SHP77 treated with DMSO at 0.1 percent for 48 hours (cell line): ENCODE results near the gene ZNF367.
"Not testable (repeated sequence)": the region's sequence is repeated elsewhere in the genome, so short reads cannot be mapped to it uniquely, and the experiment has no call there.

Source experiments
- DNase-seq: peaks from one replicate; lab custom pipeline; 2025; lab: John Stamatoyannopoulos, UW

Gene ZNF367

DNA sequence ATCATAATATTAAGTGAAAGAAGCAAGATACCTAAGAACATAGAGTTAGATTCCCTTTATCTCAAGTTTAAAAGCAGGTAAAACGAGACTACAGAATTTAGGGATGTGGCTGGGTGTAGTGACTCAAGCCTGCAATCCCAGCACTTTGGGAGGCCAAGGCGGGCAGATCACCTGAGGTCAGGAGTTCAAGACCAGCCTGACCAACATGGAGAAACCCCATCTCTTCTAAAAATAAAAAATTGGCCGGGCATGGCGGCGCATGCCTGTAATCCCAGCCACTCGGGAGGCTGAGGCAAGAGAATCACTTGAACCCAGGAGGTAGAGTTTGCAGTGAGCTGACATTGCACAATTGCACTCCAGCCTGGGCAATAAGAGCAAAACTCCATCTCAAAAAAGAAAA, 56.1 kb downstream of the ZNF367 start:
- not testable (repeated sequence) for DNase-seq

DNA sequence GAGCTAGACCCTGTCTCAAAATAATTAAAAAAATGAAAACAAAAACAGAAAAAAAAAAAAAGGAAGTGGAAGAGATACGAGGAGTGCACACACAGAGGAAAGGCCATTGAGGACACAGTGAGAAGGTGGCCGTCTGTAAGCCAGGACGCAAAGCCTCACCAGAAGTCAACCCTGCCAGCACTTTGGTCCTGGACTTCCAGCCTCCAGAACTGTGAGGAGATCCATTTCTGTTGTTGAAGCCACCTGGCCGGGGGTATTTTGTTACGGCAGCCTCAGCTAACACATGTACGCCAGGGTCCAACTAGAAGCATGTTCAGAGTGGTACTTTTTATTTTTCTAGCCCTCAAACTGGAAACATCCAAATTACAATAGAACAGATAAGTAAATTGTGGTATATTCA, 56.5 kb downstream of the ZNF367 start:
- DNase-seq = no peak

DNA sequence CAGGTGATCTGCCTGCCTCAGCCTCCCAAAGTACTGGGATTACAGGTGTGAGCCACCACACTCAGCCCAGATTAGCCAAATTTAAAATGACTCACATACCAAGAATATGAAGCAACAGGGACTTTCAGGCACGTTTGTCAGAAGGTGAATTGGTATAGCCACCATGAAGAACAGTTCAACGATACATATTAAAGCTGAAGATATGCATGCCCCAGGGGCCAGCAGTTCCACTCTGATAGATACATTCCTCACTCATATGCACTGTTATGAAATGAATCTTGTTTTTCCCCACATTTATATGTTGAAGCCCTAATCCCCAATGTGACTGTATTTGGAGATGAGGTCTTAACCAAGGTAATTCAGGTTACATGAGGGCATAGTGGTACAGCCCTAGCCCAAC, 57.2 kb downstream of the ZNF367 start:
- no peak for DNase-seq

DNA sequence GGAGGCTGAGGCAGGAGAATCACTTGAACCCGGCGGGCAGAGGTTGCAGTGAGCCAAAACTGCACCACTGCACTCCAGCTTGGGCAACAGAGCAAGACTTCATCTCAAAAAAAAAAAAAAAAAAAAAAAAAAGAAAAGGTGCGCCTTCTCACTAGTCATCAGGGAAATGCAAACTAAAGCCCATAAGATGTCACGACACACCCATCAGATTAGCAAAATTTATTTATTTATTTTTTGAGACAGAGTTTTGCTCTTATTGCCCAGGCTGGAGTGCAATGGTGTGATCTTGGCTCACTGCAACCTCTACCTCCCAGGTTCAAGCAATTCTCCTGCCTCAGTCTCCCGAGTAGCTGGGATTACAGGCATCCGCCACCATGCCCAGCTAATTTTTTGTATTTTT, 57.6 kb downstream of the ZNF367 start:
- DNase-seq = not testable (repeated sequence)

DNA sequence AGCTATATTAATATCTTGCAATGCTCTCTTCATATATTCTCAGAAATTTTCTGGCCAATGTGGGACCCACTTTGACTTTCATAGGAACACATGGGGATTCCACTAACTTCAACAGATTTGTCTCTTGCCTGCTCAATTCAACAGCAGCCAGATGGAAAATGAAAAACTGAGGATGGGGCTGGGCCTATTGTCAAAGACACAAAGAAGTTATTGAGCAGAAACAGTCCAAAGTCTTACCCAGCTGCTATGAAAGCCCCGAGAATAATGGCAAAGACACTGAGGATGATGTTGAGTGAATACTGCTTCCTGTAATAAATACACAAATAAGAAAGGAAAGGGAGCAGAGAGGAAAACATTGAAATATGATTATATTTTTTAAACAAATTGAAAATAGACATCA, 67.3 kb downstream of the ZNF367 start:
- no peak for DNase-seq

DNA sequence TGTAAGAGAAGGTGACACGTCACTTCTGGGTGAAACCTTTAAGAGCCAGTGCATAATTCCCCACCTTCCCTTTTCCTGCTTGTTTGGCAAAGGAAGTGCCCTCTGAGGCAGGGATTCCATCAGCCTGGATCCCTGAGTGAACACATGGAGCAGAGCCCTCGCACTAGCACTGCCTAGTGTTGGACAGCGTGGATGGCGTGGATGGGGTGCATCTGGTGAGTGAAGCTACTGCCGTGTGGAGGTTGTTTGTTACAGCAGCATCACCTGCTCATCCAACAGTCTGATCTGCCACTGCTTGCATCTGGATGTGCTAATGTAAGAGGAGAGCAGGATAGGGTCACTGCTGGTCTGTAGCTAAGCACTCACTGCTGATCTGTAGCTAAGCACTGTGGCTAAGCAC, 69.9 kb downstream of the ZNF367 start:
- DNase-seq = no peak

DNA sequence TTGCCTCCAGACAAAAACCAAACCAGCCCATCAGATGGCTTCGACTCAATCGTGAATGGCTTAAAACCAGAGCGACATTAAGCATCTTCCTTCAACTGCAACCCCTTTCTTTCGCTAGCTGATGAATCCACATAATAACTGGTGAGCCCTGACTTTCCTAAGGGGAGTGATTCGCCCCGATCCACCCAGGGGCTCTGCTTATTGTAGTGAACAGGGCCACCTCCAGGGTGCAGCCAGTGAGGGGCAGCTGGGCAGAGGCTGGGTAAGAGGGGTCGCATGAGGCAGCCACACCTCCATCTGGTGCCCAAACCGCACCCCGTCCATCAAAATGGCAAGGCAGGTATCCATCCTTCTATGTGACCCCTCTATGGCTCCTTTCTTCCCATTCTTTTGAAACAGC, 72.6 kb downstream of the ZNF367 start:
- no peak for DNase-seq

DNA sequence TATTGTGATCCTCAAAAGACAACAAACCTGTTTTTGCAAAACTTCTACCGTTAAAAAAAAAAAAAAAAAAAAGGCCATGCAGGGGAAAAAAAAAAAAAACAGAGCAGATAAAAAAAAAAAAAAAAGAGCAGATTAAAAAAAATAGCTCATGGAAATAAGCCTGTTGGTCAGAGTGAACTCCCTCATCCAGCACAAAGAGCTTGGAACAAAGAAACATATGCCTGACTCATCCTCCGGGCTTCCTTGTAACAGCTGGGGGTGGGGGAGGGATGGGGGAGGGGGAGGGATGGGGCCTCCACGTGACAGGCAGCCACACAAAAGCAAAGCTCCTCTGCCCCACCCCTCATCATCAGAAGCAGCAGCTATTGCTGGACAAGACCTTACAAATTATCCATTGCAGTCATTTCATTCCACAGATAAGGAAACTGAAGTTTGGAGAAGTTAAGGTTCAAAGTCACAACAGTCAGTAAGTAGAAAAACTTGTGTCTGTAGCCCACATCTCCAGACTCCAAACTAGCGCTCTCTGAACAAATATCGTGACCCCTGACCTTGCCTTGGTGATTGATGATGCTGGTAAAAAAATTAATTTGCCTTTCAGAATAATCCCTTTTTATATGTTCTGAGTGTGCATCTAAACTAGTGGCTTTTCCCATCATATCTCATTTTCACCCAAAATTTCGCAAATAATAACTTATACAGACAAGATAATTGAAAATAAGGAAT, 73.6 kb downstream of the ZNF367 start:
- DNase-seq = no peak

DNA sequence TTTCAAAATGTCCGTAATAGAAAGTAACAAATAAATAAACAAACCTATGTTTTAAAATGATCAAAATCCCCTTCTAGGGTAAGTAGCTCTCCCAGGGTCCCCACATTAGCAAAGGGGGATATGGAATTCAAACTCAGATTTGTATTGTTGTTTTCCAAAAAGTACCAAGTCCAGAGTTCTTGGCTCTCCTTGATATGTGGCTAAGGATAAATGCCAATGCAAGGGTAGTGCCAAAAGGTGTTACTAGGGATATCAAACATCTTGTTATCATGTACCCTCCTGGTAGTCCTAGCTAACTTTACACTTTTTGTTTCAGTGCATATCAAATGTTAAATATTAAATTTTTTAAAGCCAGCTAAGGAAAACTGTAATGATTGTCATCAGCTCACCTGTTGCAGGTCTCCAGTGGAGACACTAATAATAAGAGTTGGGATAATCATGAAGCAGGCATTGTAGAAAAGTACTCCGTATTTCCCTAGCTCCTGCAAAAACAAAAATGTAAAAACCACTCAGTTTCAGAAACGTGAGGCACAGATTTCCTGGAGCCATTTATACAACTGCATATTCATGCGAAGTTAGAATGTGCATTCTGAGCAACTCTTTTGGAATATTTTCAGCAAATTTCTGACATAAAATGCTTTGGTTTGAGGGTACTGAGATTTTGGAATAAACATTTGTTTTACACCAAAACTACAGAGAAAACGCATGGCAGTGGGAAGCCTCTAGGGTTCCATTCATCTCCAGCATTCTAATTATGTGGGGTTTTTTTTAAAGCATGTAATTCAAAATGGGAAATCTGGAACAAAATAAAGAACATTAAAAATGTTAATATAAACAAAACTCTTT, 74.4 kb downstream of the ZNF367 start:
- DNase-seq = no peak

DNA sequence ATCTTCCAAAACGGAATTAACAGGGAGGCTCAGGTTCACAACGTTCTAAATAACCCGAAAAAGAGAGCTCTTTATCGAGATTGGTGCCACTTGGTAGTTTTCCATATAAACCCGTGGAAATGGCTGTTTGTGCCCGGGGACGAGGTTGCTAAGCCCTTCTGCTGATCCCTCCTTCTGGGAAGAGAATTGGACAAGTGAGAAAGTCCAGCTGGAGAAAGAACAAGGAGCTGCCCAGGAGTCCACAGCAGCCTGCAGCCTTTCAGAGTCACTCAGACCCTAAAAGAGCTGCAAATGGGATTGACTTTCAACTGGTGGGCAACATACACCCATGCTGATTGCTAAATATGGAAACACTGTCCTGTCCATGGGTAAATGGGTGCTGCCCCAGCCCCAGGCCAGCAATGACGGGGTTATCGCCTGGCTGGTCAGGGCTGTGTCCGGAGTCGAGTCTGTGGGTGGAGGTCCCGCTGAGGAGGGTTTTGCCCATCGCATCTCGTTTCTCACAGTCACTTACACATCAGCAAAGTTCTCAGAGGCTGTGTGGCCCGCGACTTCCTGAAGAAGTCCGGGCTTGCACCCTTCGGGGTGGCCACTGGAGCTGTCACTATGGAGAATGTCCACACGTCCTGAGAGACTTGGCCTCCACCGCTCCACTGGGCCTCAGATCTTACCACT, 75.5 kb downstream of the ZNF367 start:
- no peak for DNase-seq

DNA sequence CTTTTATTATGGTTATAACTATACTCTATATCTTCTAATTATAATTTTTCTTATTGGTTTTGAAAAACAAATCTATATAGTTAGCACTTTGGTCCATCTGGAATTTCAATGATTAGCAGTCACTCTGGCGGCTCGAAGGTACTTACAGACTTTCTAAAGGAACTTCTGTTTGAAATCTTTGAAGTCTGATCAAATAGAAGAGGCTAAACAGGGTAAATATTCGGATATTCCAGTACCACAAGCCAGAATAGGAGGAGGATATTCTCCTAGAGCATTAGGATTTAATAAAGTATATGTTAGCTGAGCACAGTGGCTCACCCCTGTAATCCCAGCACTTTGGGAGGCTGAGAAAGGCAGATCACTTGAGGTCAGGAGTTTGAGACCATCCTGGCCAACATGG, 77.5 kb downstream of the ZNF367 start:
- DNase-seq = no peak

DNA sequence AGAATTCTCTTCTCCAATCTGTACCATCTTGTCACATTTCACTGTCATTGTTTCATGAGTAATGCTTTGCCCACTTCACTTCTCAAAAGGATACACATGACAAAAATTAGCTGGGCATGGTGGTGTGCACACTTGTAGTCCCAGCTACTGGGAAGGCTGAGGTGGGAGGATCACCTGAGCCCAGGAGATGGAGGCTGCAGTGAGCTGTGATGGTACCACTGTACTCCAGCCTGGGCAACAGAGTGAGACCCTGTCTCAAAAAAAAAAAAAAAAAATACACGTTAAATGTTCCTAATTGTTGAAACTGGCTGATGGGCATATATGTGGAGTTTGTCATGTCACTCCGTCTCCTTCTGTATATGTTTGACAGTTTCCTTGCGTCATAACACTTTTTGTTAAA, 79.9 kb downstream of the ZNF367 start:
- no peak for DNase-seq
